AG09319 (cell line): ENCODE results near the gene NCSTN.

Experiments
- DNase-seq: peaks from one replicate; pipeline ENCODE4 v3.0.0-alpha.2; 2010; ENCODE audit warnings: low read depth; ENCODE audit errors: extremely low read depth
- TF ChIP-seq, protein P1 (sequence below): IDR thresholded peaks from 2 replicates; pipeline ENCODE4 v1.5.1; 2011; ENCODE audit warnings: low read depth, mild to moderate bottlenecking, inconsistent platforms, low read length, moderate library complexity

NCSTN gene

GRCh38 chr1:160394673-160395072 is 51.5 kb downstream of the NCSTN start:
- no peak for DNase-seq
- TF ChIP-seq, protein P1, sequence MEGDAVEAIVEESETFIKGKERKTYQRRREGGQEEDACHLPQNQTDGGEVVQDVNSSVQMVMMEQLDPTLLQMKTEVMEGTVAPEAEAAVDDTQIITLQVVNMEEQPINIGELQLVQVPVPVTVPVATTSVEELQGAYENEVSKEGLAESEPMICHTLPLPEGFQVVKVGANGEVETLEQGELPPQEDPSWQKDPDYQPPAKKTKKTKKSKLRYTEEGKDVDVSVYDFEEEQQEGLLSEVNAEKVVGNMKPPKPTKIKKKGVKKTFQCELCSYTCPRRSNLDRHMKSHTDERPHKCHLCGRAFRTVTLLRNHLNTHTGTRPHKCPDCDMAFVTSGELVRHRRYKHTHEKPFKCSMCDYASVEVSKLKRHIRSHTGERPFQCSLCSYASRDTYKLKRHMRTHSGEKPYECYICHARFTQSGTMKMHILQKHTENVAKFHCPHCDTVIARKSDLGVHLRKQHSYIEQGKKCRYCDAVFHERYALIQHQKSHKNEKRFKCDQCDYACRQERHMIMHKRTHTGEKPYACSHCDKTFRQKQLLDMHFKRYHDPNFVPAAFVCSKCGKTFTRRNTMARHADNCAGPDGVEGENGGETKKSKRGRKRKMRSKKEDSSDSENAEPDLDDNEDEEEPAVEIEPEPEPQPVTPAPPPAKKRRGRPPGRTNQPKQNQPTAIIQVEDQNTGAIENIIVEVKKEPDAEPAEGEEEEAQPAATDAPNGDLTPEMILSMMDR: no peak

GRCh38 chr1:160397651-160398050 is 54.5 kb downstream of the NCSTN start:
- DNase-seq: no peak
- TF ChIP-seq, protein P1: no peak

- TF ChIP-seq, protein P1: no peak
- no peak for DNase-seq
Measured at GRCh38 chr1:160398823-160399222, 55.6 kb downstream of the NCSTN start.

DNA sequence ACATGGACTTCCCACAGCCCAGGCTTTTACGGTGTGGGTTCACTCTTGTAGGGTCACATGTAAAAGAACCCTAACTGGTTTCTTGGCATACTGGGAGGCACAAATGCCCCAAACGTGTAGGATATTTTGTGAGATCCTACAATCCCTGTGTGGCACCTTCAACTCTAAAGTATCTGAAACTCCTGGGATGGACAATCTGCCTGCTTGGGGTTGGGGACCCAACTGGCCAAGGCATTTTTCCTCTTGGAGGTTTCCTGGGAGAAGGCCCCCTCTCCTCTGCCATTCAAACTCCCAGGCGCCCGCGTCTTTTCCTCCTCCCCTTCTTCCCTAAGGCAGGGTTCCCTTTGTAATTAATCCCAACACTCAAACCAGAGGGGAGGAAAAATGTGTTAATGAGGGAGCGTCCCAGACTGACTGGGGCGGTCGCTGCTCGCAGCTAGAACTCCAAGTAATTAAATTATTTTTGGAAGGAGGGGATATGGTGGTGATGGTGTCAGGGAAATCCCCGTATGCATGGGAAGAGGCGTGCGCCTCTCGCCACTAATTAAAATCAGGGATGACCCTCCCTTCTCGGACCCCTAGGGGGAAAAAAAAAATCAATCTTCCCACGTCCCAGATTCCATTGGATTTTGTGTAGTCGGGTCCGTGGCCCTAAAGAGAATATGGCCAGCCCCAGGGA is 56.5 kb downstream of the NCSTN start:
- DNase-seq: no peak

GRCh38 chr1:160400223-160400645 is 57.1 kb downstream of the NCSTN start, which contains the start of gene VANGL2:
Gene VANGL2, plus strand, starts transcription at chr1:160400564. Its CDS starts 15,274 bp downstream, at chr1:160415838.
- TF ChIP-seq, protein P1: no peak
- no peak for DNase-seq

More for the DNA sequence above, 56.5 kb downstream of the NCSTN start:
- TF ChIP-seq, protein P1: no peak

DNA sequence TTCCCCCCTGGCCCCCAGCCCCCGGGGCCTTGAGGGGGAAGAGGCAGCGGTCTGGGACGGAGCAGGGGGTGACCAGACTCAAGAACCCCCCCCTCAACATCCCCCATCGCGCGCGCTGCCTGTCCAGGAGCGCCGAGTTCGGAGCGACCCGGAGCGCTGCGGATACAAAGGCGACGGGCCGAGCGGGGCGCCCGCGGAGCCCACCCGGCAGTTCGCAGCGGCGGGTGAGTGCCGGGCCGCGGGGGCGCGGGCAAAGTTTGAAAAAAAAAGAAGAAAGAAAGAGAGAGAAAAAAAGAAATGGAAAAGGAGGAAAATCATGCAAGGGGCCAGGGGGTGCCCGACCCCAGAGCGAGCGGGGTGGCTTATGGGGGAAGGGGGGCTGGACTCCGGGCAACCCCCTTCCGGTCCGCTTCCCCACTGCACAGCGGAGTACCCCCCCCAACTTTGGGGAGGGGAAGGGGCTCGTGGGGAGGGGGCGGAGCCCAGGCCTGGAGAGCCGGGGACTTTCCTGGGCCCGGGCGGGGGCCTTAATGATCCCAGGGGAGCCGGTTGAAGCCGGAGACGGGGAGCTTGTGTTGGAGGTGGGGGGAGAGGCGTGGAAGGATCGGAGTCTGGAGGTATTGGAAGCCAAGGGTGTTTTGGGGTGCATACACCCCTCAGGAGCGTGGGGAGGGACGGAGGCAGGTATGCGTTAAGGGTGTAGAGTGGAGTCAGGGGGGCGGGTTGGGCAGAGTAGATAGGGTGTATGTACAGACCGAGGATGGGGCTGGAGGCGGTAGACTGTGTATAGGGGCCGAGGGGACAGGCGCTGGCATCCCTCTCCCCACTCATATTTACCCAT is 57.7 kb downstream of the NCSTN start:
- TF ChIP-seq, protein P1: no peak
- DNase-seq: no peak

GRCh38 chr1:160401487-160401805 is 58.3 kb downstream of the NCSTN start:
- DNase-seq: no peak
- TF ChIP-seq, protein P1: no peak
